Keratinocyte (primary cell): ENCODE measurements around the gene EFCAB8.

Source experiments
- EZH2 ChIP-seq: IDR thresholded peaks from one replicate; pipeline ENCODE4 v1.6.1; 2012; ENCODE audit warnings: inconsistent platforms, mild to moderate bottlenecking, low read length, moderate library complexity
- TF ChIP-seq, protein P1 (sequence below), 3 experiments: IDR thresholded peaks in 1 of 3; conservative IDR thresholded peaks in 1 of 3; optimal IDR thresholded peaks in 1 of 3; 2 replicates in 2 of 3; 3 replicates in 1 of 3; pipeline versions ENCODE3 to v1.5.1; 2011; ENCODE audit warnings: low read length in 3 of 3, mild to moderate bottlenecking in 3 of 3, moderate library complexity in 2 of 3, control low read depth in 1 of 3, inconsistent platforms in 1 of 3; ENCODE audit not compliant: insufficient read depth in 2 of 3; ENCODE audit errors: extremely low read depth in 1 of 3

DNA sequence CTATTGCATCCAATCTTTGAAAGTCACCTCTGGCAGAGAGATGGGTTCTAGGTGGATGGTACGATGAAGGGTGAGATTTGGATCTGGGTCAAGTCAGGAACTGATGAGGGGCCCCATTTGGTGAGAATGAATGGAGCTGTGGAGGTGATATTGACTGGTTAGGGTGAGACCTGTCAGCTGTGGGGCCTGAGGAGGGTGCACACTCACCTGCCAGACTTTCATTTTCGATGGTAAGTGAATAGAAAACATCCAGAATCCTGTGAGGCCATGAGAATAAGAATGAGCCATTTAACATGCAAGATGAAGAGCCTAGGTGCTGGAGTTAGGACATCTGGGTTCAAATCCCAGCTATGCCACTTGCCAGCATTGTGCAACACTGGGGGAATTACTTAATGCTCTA lies 138.7 kb downstream of the EFCAB8 start:
- TF ChIP-seq, protein P1, sequence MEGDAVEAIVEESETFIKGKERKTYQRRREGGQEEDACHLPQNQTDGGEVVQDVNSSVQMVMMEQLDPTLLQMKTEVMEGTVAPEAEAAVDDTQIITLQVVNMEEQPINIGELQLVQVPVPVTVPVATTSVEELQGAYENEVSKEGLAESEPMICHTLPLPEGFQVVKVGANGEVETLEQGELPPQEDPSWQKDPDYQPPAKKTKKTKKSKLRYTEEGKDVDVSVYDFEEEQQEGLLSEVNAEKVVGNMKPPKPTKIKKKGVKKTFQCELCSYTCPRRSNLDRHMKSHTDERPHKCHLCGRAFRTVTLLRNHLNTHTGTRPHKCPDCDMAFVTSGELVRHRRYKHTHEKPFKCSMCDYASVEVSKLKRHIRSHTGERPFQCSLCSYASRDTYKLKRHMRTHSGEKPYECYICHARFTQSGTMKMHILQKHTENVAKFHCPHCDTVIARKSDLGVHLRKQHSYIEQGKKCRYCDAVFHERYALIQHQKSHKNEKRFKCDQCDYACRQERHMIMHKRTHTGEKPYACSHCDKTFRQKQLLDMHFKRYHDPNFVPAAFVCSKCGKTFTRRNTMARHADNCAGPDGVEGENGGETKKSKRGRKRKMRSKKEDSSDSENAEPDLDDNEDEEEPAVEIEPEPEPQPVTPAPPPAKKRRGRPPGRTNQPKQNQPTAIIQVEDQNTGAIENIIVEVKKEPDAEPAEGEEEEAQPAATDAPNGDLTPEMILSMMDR (optimal IDR thresholded peaks at IDR 0.05 in 1 of 3, IDR thresholded peaks at IDR 0.05 in 1 of 3, conservative IDR thresholded peaks at IDR 0.05 in 1 of 3; ENCODE audit: extremely low read depth in 1 of 3, insufficient read depth in 2 of 3, low read length in 3 of 3): no peak
- TF ChIP-seq EZH2: no peak
